KMS-11 (cell line): Measurements from ENCODE around the gene BEX3.

Experiments used
- H2AFZ ChIP-seq: fragments of 200-600 bp; sonication (generic); 2 replicates; pipeline ENCODE4 v1.6.1; 2016; ENCODE audit warnings: antibody characterized with exemption, mixed run types, low read depth
- H3K27ac ChIP-seq: fragments of 200-600 bp; sonication (generic); 2 replicates; pipeline ENCODE4 v1.6.1; 2016; ENCODE audit warnings: mild to moderate bottlenecking, mixed run types
- H3K27me3 ChIP-seq: fragments of 200-600 bp; sonication (generic); 2 replicates; pipeline ENCODE4 v1.6.1; 2017; ENCODE audit warnings: mild to moderate bottlenecking, low read depth, mixed run types, moderate library complexity; ENCODE audit not compliant: insufficient read depth
- H3K36me3 ChIP-seq: fragments of 200-600 bp; sonication (generic); 2 replicates; pipeline ENCODE4 v1.6.1; 2017; ENCODE audit warnings: mild to moderate bottlenecking, mixed run types; ENCODE audit not compliant: insufficient read depth
- H3K4me1 ChIP-seq: fragments of 200-600 bp; sonication (generic); 2 replicates; pipeline ENCODE4 v1.6.1; 2016; ENCODE audit warnings: mild to moderate bottlenecking, low read depth, mixed run types; ENCODE audit not compliant: poor library complexity, severe bottlenecking
- H3K4me2 ChIP-seq: fragments of 200-600 bp; sonication (generic); 2 replicates; pipeline ENCODE4 v1.7.0; 2016; ENCODE audit warnings: mild to moderate bottlenecking, mixed run types
- H3K4me3 ChIP-seq: fragments of 200-600 bp; sonication (generic); IDR thresholded peaks from 2 replicates; pipeline ENCODE4 v1.6.1; 2017; ENCODE audit warnings: low read depth, low read length, mixed read lengths; ENCODE audit not compliant: insufficient read depth
- H3K79me2 ChIP-seq: fragments of 200-600 bp; sonication (generic); 2 replicates; pipeline ENCODE4 v1.6.1; 2016; ENCODE audit warnings: low read depth, mixed run types; ENCODE audit not compliant: insufficient read depth
- H3K9ac ChIP-seq: fragments of 200-600 bp; sonication (generic); 2 replicates; pipeline ENCODE4 v1.6.1; 2016; ENCODE audit warnings: mild to moderate bottlenecking, mixed run types
- H4K20me1 ChIP-seq: fragments of 200-600 bp; sonication (generic); 2 replicates; pipeline ENCODE4 v1.6.1; 2016; ENCODE audit warnings: mild to moderate bottlenecking, mixed run types; ENCODE audit not compliant: insufficient read depth
- TF ChIP-seq, protein P1 (sequence below): fragments of 200-600 bp; sonication (generic); conservative IDR thresholded peaks from 2 replicates; pipeline ENCODE4 v1.6.1; 2017; ENCODE audit warnings: low read depth, mild to moderate bottlenecking, antibody characterized with exemption, low read length, moderate library complexity, mixed read lengths

BEX3 gene

DNA sequence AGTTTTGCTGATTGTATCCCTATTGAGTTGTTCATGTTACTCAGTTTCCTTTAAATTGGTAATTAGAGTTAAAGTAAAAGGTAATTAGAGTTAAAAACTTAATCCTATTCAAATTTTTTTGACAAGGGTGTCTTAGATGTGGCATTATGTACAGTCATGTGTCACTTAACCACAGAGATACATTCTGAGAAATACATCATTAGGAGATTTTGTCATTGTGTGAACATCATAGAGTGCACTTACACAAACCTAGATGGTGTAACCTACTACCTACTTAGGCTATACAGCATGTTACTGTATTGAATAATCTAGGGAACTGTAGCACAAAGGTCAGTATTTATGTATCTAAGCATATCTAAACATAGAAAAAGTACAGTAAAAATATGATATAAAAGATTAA lies 39.2 kb downstream of the BEX3 start:
- no peak overlapping the region for H3K4me3 ChIP-seq
- H3K27me3 ChIP-seq = no peaks in the 10 kb centered on the region
- no peak overlapping the region for H2AFZ ChIP-seq
- H3K4me2 ChIP-seq = no peak overlapping the region
- no peaks in the 10 kb centered on the region for H3K79me2 ChIP-seq
- H3K27ac ChIP-seq = no peak overlapping the region
- no peaks in the 10 kb centered on the region for H3K36me3 ChIP-seq
- H3K9ac ChIP-seq = no peak overlapping the region
- TF ChIP-seq, protein P1, sequence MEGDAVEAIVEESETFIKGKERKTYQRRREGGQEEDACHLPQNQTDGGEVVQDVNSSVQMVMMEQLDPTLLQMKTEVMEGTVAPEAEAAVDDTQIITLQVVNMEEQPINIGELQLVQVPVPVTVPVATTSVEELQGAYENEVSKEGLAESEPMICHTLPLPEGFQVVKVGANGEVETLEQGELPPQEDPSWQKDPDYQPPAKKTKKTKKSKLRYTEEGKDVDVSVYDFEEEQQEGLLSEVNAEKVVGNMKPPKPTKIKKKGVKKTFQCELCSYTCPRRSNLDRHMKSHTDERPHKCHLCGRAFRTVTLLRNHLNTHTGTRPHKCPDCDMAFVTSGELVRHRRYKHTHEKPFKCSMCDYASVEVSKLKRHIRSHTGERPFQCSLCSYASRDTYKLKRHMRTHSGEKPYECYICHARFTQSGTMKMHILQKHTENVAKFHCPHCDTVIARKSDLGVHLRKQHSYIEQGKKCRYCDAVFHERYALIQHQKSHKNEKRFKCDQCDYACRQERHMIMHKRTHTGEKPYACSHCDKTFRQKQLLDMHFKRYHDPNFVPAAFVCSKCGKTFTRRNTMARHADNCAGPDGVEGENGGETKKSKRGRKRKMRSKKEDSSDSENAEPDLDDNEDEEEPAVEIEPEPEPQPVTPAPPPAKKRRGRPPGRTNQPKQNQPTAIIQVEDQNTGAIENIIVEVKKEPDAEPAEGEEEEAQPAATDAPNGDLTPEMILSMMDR = no peak
- H4K20me1 ChIP-seq = no peaks in the 10 kb centered on the region
- no peaks in the 10 kb centered on the region for H3K4me1 ChIP-seq

DNA sequence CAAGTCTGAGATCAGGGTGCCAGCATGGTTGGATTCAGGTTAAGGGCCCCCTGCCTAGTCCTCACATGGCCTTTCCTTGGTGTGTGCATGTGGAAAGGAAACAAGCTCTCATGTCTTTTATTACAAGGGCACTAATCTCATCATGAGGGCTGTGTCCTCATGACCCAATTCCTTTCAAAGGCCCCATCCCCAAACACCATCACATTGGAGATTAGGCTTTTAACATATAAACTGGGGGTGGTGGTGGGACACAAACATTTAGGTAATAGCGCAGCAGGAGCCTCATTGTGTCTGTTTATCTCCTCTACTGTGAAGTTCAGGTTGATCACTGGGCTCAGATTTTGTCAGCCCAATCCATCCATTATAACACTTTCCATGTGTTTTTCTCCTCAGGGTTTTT lies 41.0 kb downstream of the BEX3 start:
- H3K27ac ChIP-seq = no peak overlapping the region
- TF ChIP-seq, protein P1 = no peak

DNA sequence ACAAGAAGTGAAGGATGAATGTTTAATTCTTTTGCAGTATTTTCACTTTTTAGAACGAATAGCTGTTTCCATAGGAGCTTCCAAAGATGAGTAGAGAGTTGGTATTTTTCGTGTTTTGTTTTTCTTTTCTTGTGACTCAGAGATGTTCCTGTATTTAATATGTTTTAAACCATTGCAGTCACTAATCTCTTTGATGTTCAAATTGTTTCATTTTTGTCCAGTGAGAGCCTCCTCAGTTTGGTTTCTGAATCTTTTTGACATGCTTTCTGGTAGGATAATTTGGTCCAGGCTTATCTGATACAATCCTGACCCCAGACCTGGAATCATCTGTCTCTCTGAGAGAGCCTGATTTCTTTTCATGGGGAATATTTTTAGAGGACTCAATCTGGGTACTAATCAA lies 41.6 kb downstream of the BEX3 start:
- Histone ChIP-seq H3K27ac (no peak overlapping the region), H3K4me3 (no peak overlapping the region), H4K20me1 (no peaks in the 10 kb centered on the region), H3K4me1 (no peaks in the 10 kb centered on the region), H3K4me2 (no peak overlapping the region), H2AFZ (no peak overlapping the region), H3K36me3 (no peaks in the 10 kb centered on the region), H3K79me2 (no peaks in the 10 kb centered on the region), H3K27me3 (no peaks in the 10 kb centered on the region), H3K9ac (no peak overlapping the region)
- TF ChIP-seq, protein P1 = no peak

More for the DNA sequence above, 41.0 kb downstream of the BEX3 start:
- H3K9ac ChIP-seq = no peak overlapping the region
- no peaks in the 10 kb centered on the region for H3K36me3 ChIP-seq
- no peaks in the 10 kb centered on the region for H3K4me1 ChIP-seq
- no peaks in the 10 kb centered on the region for H3K27me3 ChIP-seq
- H3K79me2 ChIP-seq = no peaks in the 10 kb centered on the region
- H3K4me2 ChIP-seq = no peak overlapping the region
- no peak overlapping the region for H3K4me3 ChIP-seq
- H2AFZ ChIP-seq = no peak overlapping the region
- no peaks in the 10 kb centered on the region for H4K20me1 ChIP-seq

DNA sequence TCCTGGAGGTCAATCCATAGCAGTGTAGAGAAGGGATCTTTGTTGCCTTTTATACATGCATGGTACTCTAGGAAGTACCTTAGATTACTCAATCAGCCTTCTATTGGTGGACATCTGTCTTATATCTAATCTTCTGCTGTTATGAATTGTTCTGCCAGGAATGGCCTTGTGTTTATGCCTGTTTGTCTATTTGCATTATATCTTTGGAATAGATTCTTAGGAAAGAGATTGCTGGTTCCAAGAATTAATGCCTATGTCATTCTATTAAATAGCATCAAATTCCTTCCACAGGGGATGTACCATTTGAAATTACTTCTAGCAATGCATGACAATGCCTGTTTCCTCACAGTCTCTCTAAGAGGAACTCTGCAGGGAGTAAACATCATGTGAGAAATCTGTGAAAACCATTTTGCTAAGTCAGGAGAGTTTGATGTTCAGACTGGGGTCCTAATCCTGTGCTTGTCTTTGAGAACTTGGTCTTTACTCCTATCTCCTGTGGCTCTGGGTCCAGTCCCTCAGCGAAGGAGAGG lies 42.5 kb downstream of the BEX3 start:
- Histone ChIP-seq H3K4me3 (no peak overlapping the region), H3K4me2 (no peak overlapping the region), H3K9ac (no peak overlapping the region), H3K79me2 (no peaks in the 10 kb centered on the region), H3K36me3 (no peaks in the 10 kb centered on the region), H3K4me1 (no peaks in the 10 kb centered on the region), H3K27me3 (no peaks in the 10 kb centered on the region), H3K27ac (no peak overlapping the region), H2AFZ (no peak overlapping the region), H4K20me1 (no peaks in the 10 kb centered on the region)
- TF ChIP-seq, protein P1 = no peak
